Articular chondrocyte of knee joint (primary cell): ENCODE data around the gene CCDC136. TPM values are rescaled to one million over a fixed set of nuclear protein-coding genes. Genes with fewer than 3 reads are reported as not detected.

Experiments used
- small RNA-seq: library from RNA; depleted of rRNA; stranded (forward); fragments of <200 nt; gene quantifications from one replicate; pipeline ENCODE3, GENCODE V24; 2012
- total RNA-seq: library from RNA; depleted of rRNA; stranded (reverse); fragments of >200 nt; gene quantifications from 2 replicates; pipeline ENCODE4 v1.2.3, GENCODE V29; 2012

The CCDC136 gene
- 4.6 and 7.1 TPM in 2 replicates for total RNA-seq

DNA sequence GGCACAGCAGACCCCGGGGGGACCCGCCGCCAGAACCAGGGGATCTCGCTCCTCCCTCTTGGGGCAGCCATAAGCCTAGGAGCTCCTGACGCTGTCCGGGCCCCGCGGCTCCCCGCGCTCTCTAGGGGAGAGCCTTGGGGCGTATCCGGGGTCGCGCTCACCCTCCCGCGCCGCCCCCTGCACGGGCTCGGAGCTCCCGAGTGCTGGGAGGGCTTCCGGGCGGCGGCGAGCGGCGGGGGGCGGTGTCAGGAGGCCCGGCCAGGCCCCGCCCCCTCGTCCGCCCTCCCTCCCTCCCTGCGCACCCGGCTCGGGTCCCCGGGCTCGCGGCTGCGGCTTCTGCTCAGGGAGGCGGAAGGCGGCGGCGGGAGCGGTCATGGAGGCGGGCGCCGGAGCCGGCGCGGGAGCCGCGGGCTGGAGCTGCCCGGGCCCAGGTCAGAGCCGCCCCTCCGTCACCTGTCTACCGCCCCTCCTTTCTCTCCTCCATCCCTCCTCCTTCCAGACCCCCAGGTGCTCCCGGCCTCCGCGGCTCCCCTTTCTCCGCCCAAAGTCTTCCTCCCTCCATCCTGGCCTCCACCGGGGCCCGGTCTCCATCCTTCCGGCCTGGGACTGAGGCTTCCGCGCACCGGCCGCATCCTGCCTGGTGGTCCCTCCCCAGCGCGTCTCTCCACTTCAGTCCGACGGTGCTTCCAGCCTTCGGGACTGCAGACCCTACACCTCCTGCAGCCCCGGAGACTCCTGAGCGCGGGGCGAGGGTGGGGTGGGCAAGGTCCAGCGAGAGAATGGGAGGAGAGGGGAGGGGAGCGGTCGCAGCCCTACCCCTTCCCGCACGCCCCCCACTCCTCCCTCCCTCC is at the start of gene CCDC136:
TSS of gene CCDC136 (plus strand) at position 848 of the 851 bp plus-strand sequence. CDS start 444 bp downstream, outside the sequence.

DNA sequence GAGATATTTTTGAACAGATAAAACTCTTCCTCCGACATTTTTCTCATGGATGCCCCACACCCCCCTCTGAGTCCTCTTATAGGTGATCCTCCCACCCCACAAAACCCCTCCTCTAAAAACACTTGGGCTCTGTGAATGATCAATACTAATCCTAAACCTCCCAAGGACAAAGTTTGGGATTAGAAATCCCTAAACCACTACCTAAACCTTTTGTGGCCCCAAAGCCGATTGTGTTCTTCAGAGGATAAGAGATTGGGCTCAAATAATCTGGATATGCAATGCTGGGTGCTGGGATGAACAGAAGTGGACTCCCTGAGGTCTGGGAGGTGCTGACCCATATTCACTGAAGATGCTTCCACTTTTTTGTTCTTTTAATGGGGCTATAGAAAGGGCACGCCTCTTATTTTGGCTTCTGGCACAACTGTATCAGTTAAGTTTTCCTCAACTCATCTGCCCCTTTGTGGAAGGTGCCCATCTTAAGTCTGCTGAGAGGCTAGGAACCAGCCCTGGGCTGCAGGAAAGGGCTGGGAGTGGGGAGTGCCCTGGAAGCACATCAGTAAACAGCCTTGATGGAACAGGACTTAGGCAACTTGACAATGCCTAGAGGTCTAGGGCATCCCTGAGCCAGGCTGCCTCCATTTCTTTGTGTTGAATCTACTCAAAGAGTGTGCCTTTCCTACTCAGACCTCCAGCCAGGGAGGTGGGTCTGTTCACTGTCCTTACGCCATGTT is 15.9 kb upstream of the CCDC136 start, which contains the start of gene OPN1SW:
TSS of gene OPN1SW (minus strand) at position 51 of the 731 bp plus-strand sequence. CDS start at position 38, 13 bp downstream.

DNA sequence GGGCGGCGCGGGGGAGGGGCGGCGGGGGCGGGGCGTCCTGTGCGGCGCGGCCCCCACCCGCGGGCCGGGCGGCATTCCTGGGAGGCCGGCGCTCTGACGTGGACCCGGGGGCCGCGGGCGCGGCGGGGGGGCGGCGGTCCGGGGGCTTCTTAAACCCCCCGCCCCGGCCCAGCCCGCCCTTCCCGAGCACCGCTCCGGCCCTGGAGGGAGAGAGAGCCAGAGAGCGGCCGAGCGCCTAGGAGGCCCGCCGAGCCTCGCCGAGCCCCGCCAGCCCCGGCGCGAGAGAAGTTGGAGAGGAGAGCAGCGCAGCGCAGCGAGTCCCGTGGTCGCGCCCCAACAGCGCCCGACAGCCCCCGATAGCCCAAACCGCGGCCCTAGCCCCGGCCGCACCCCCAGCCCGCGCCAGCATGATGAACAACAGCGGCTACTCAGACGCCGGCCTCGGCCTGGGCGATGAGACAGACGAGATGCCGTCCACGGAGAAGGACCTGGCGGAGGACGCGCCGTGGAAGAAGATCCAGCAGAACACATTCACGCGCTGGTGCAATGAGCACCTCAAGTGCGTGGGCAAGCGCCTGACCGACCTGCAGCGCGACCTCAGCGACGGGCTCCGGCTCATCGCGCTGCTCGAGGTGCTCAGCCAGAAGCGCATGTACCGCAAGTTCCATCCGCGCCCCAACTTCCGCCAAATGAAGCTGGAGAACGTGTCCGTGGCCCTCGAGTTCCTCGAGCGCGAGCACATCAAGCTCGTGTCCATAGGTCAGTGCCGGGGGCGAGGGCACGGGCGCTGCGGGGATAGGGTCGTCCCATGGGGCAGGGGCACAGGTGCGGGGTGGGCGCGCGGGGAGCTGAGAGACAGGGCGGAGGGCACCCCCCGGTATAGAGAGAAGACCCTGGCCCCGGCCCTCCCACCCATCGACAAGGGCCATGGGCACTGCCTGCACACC is 38.7 kb downstream of the CCDC136 start, which contains the start of gene FLNC:
TSS of gene FLNC (plus strand) at position 176 of the 947 bp plus-strand sequence. CDS start at position 408, 232 bp downstream.

DNA sequence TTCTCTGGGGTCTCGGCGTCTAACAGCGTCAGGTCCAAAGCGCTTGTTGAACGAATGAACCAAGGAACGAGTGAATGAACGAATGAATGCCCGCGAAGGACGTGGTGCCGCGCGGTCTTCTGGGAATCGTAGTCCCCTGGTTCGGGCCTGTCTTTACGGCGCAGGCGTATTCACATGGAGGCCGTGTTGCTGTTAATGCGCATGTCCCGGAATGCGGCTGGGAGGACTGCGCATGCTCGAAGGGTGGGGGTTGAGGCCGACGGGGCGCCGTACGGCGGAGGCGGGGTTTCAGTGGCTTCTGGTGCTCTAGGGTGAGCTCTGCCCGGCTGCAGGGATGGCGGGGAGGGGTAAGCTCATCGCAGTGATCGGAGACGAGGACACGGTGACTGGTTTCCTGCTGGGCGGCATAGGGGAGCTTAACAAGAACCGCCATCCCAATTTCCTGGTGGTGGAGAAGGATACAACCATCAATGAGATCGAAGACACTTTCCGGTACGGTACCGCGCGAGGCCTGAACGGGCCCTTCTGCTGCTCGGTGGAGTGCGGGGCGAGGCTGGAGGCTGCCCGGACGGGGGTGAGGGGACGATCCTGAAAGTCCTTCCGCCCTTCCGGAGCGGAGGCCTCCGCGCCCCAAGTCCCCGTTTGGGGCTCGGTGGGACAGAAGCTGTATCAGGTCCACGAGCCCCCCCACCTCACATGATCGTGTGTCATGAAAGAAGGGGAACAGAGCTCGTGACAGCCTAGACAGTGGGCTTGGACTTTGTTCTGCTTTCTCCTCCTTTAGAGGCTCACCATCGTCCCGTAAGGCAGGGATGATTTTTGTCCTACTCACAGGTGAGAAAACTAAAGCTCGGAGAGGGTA is 71.0 kb downstream of the CCDC136 start, which contains the start of gene ATP6V1F:
TSS of gene ATP6V1F (plus strand) at position 286 of the 862 bp plus-strand sequence. CDS start at position 335, 49 bp downstream.

Small RNAs within 50 kb of the gene (small RNA-seq; reads per million reads assigned to genes)
- not detected for gene RN7SL81P

Other genes with a start within 250 kb of the CCDC136 start
- gene GARIN1A, start 119.7 kb upstream of the CCDC136 start, total RNA-seq = 2.2 and 2.7 TPM in 2 replicates
- 900 and 918 TPM in 2 replicates for gene CALU, start 52.6 kb upstream of the CCDC136 start, total RNA-seq
- gene OPN1SW, start 16.2 kb upstream of the CCDC136 start, total RNA-seq = not detected in 2 replicates
- gene FLNC, start 38.4 kb downstream of the CCDC136 start, total RNA-seq = 18.4 and 30.6 TPM in 2 replicates
- 55.7 and 68.1 TPM in 2 replicates for gene ATP6V1F, start 70.9 kb downstream of the CCDC136 start, total RNA-seq
- gene KCP, start 118.7 kb downstream of the CCDC136 start, total RNA-seq = not detected in 2 replicates
- 0.22 and 0.26 TPM in 2 replicates for gene IRF5, start 146.0 kb downstream of the CCDC136 start, total RNA-seq